WTC11 (cell line): ENCODE measurements around the gene LCN10. TPM values are rescaled to one million over a fixed set of nuclear protein-coding genes. Genes with fewer than 3 reads are reported as not detected.

Experiments used
- ATAC-seq: fragments of 200-7000 bp; cut with Tn5 transposase; 2 replicates; pipeline ENCODE4 v1.10.0; 2021; ENCODE audit warnings: mild to moderate bottlenecking, moderate library complexity
- CTCF ChIA-PET: fragments of 300-600 bp; sonication (Branson Sonifier 250); formaldehyde crosslinking; loops from one replicate; lab custom pipeline; 2021; ENCODE audit warnings: antibody characterized with exemption; lab: Charles Lee
- POLR2A ChIA-PET: fragments of 350-600 bp; sonication (Branson Sonifier 250); formaldehyde crosslinking; loops from one replicate; lab custom pipeline; 2021; ENCODE audit warnings: antibody characterized with exemption; lab: Charles Lee
- DNase-seq: peaks from one replicate; pipeline ENCODE4 v3.0.0; 2021; ENCODE audit warnings: low spot score
- H3K27ac Mint-ChIP-seq: 2 replicates; pipeline ENCODE4 v1.8.0; 2021; ENCODE audit warnings: mixed read lengths
- H3K27me3 Mint-ChIP-seq: 2 replicates; pipeline ENCODE4 v1.8.0; 2021; ENCODE audit warnings: low read depth, mild to moderate bottlenecking, moderate library complexity, mixed read lengths
- H3K36me3 Mint-ChIP-seq: 2 replicates; pipeline ENCODE4 v1.8.0; 2021; ENCODE audit warnings: mixed read lengths
- H3K4me1 Mint-ChIP-seq: 2 replicates; pipeline ENCODE4 v1.8.0; 2022; ENCODE audit warnings: mixed read lengths
- H3K4me3 Mint-ChIP-seq: 2 replicates; pipeline ENCODE4 v1.8.0; 2021; ENCODE audit warnings: mild to moderate bottlenecking, moderate library complexity, mixed read lengths
- H3K9me3 Mint-ChIP-seq: 2 replicates; pipeline ENCODE4 v1.8.0; 2021; ENCODE audit warnings: mixed read lengths
- AFF4 ChIP-seq: sonication (generic); formaldehyde crosslinking; IDR thresholded peaks from 2 replicates; pipeline ENCODE4 v1.8.1; 2023; ENCODE audit warnings: mild to moderate bottlenecking, missing genetic modification reagents, borderline replicate concordance
- ATF1 ChIP-seq: sonication (generic); formaldehyde crosslinking; IDR thresholded peaks from 2 replicates; pipeline ENCODE4 v1.8.1; 2023; ENCODE audit warnings: mild to moderate bottlenecking, moderate library complexity, missing genetic modification reagents
- CTCF ChIP-seq: fragments of 200-600 bp; IDR thresholded peaks from 2 replicates; pipeline ENCODE4 v1.8.0; 2022; ENCODE audit warnings: antibody characterized with exemption
- ESRRA ChIP-seq: sonication (generic); formaldehyde crosslinking; IDR thresholded peaks from 2 replicates; pipeline ENCODE4 v1.8.1; 2022; ENCODE audit warnings: mild to moderate bottlenecking, missing genetic modification reagents, borderline replicate concordance
- ETV6 ChIP-seq: sonication (generic); formaldehyde crosslinking; IDR thresholded peaks from 2 replicates; pipeline ENCODE4 v1.8.1; 2022; ENCODE audit warnings: mild to moderate bottlenecking, missing genetic modification reagents
- FOXJ3 ChIP-seq: sonication (generic); formaldehyde crosslinking; IDR thresholded peaks from 2 replicates; pipeline ENCODE4 v1.9.0; 2021; ENCODE audit warnings: missing genetic modification reagents, mild to moderate bottlenecking, borderline replicate concordance
- GABPB1 ChIP-seq: sonication (generic); formaldehyde crosslinking; IDR thresholded peaks from 2 replicates; pipeline ENCODE4 v1.8.1; 2023; ENCODE audit warnings: mild to moderate bottlenecking, missing genetic modification reagents
- HMGXB4 ChIP-seq: sonication (generic); formaldehyde crosslinking; IDR thresholded peaks from 2 replicates; pipeline ENCODE4 v1.8.1; 2023; ENCODE audit warnings: mild to moderate bottlenecking, moderate library complexity, missing genetic modification reagents
- JUN ChIP-seq: sonication (generic); formaldehyde crosslinking; IDR thresholded peaks from 2 replicates; pipeline ENCODE4 v1.8.0; 2023; ENCODE audit warnings: mild to moderate bottlenecking, missing genetic modification reagents
- MXD4 ChIP-seq: fragments of 250-450 bp; sonication (Bioruptor Pico); IDR thresholded peaks from 2 replicates; pipeline ENCODE4 v1.8.0; 2021; ENCODE audit warnings: mild to moderate bottlenecking, moderate library complexity, borderline replicate concordance
- OVOL2 ChIP-seq: fragments of 250-450 bp; sonication (Bioruptor Pico); IDR thresholded peaks from 2 replicates; pipeline ENCODE4 v1.9.0; 2021; ENCODE audit warnings: mild to moderate bottlenecking, borderline replicate concordance
- RELA ChIP-seq: sonication (generic); formaldehyde crosslinking; IDR thresholded peaks from 2 replicates; pipeline ENCODE4 v1.8.1; 2022; ENCODE audit warnings: missing genetic modification reagents, mild to moderate bottlenecking, borderline replicate concordance
- SP1 ChIP-seq: sonication (generic); formaldehyde crosslinking; conservative IDR thresholded peaks from 2 replicates; pipeline ENCODE4 v1.8.1; 2022; ENCODE audit warnings: missing genetic modification reagents
- TP53 ChIP-seq: sonication (generic); formaldehyde crosslinking; IDR thresholded peaks from 2 replicates; pipeline ENCODE4 v1.8.1; 2023; ENCODE audit warnings: mild to moderate bottlenecking, missing genetic modification reagents
- USF1 ChIP-seq: sonication (generic); formaldehyde crosslinking; IDR thresholded peaks from 2 replicates; pipeline ENCODE4 v1.8.0; 2022; ENCODE audit warnings: mild to moderate bottlenecking, missing genetic modification reagents
- ZBTB21 ChIP-seq: sonication (generic); formaldehyde crosslinking; IDR thresholded peaks from 2 replicates; pipeline ENCODE4 v1.8.1; 2023; ENCODE audit warnings: mild to moderate bottlenecking, missing genetic modification reagents, borderline replicate concordance
- ZNF232 ChIP-seq: sonication (generic); formaldehyde crosslinking; IDR thresholded peaks from 2 replicates; pipeline ENCODE4 v1.8.0; 2022; ENCODE audit warnings: mild to moderate bottlenecking, missing genetic modification reagents
- ZNF281 ChIP-seq: sonication (generic); formaldehyde crosslinking; IDR thresholded peaks from 2 replicates; pipeline ENCODE4 v1.8.0; 2023; ENCODE audit warnings: mild to moderate bottlenecking, missing genetic modification reagents
- ZNF416 ChIP-seq: fragments of 250-450 bp; sonication (Bioruptor Pico); IDR thresholded peaks from 2 replicates; pipeline ENCODE4 v1.9.0; 2021; ENCODE audit warnings: mild to moderate bottlenecking, inconsistent platforms
- ZNF425 ChIP-seq: fragments of 250-450 bp; sonication (Bioruptor Pico); conservative IDR thresholded peaks from 2 replicates; pipeline ENCODE4 v1.9.0; 2021; ENCODE audit warnings: mild to moderate bottlenecking
- total RNA-seq: library from RNA; stranded (reverse); gene quantifications from 3 replicates; pipeline ENCODE4 v1.2.3, GENCODE V29; 2021

Gene LCN10
- total RNA-seq, 1 experiment from 2014 or later = 2.4 TPM

GRCh38 chr9:136762221-136762691, 19.5 kb upstream of the LCN10 start:
- TF ChIP-seq ZBTB21 (CRISPR knock-in tag) (no peak), JUN (CRISPR knock-in tag) (no peak), ZNF425 (CRISPR knock-in tag) (no peak), FOXJ3 (CRISPR knock-in tag) (no peak), TP53 (CRISPR knock-in tag) (no peak), ZNF232 (CRISPR knock-in tag) (no peak), HMGXB4 (CRISPR knock-in tag) (no peak), ZNF281 (CRISPR knock-in tag) (no peak), ESRRA (CRISPR knock-in tag) (no peak)
- Mint-ChIP-seq H3K27me3 (peaks cover 8% of the 10 kb centered on the region), H3K36me3 (no peaks in the 10 kb centered on the region; the same call in 1 of the 2 replicates), H3K4me3 (no peak overlapping the region), H3K9me3 (peaks cover 7% of the 10 kb centered on the region), H3K4me1 (peaks cover 11% of the 10 kb centered on the region), H3K27ac (no peak overlapping the region)
- CTCF ChIA-PET = interaction anchor here (0.8 to 3.7 kb wide), 18 partner anchors 8 to 401 kb away, joined by 3 to 23 read pairs (median 6); partner anchors contain the start of genes DIPK1B, LCN10, SAPCD2 and TMEM141
- ATAC-seq = no peak
- DNase-seq = peak; percentile 13
- POLR2A ChIA-PET = interaction anchor here (0.5 kb wide), 1 partner anchor 25 kb away, joined by 4 read pairs; no protein-coding TSS in a partner anchor

- no peak for ATAC-seq
- CTCF ChIA-PET = interaction anchor here (0.8 to 3.7 kb wide), 4 partner anchors 11 to 33 kb away, joined by 3 to 23 read pairs (median 8); partner anchors contain the start of gene LCN10
- no peaks in the 10 kb centered on the region for H3K36me3 Mint-ChIP-seq
- H3K4me1 Mint-ChIP-seq = peaks cover 11% of the 10 kb centered on the region
- H3K27me3 Mint-ChIP-seq = 0 out of 2 replicates have a peak, but pooled peaks cover 1% of the 10 kb centered on the region
- TF ChIP-seq MXD4 (CRISPR knock-in tag) = no peak
- TF ChIP-seq AFF4 (CRISPR knock-in tag) = no peak
- TF ChIP-seq GABPB1 (CRISPR knock-in tag) = no peak
- no peak for TF ChIP-seq OVOL2
- TF ChIP-seq ATF1 (CRISPR knock-in tag) = no peak
- TF ChIP-seq USF1 = no peak
- TF ChIP-seq ZNF416 (CRISPR knock-in tag) = no peak
- TF ChIP-seq ETV6 = no peak
- no peak for TF ChIP-seq RELA (CRISPR knock-in tag)
- no peak for TF ChIP-seq CTCF
- no peak for TF ChIP-seq SP1 (CRISPR knock-in tag)
- TF ChIP-seq, all 79 proteins: peak for 0
- no peak overlapping the region for H3K4me3 Mint-ChIP-seq
- POLR2A ChIA-PET = no interaction called here
- H3K9me3 Mint-ChIP-seq = peaks cover 1% of the 10 kb centered on the region
- no peak overlapping the region for H3K27ac Mint-ChIP-seq
- DNase-seq = no peak
Observed at GRCh38 chr9:136761545-136761981, 18.8 kb upstream of the LCN10 start.
